GM13976 (cell line): ENCODE results near the gene PAGE2.
"Not testable (repeated sequence)": the region's sequence is repeated elsewhere in the genome, so short reads cannot be mapped to it uniquely, and the experiment has no call there.

ENCODE experiments used
- DNase-seq: peaks from one replicate; pipeline ENCODE4 v3.0.0; 2012; ENCODE audit warnings: low spot score
- in situ Hi-C: fragments of 300-500 bp; cut with MboI; formaldehyde crosslinking; loops from one replicate; pipeline ENCODE4 v1.12.0; 2022; ENCODE audit warnings: low sequenced_read_pairs, mixed read lengths, inconsistent platforms; ENCODE audit not compliant: unreplicated experiment
- TF ChIP-seq, protein P1 (sequence below): IDR thresholded peaks from 2 replicates; pipeline ENCODE4 v1.5.1; 2012; ENCODE audit warnings: borderline replicate concordance, mild to moderate bottlenecking; ENCODE audit not compliant: insufficient read depth; ENCODE audit errors: extremely low read depth, missing control alignments, control extremely low read depth

Gene PAGE2, protein sequence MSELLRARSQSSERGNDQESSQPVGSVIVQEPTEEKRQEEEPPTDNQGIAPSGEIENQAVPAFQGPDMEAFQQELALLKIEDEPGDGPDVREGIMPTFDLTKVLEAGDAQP

DNA sequence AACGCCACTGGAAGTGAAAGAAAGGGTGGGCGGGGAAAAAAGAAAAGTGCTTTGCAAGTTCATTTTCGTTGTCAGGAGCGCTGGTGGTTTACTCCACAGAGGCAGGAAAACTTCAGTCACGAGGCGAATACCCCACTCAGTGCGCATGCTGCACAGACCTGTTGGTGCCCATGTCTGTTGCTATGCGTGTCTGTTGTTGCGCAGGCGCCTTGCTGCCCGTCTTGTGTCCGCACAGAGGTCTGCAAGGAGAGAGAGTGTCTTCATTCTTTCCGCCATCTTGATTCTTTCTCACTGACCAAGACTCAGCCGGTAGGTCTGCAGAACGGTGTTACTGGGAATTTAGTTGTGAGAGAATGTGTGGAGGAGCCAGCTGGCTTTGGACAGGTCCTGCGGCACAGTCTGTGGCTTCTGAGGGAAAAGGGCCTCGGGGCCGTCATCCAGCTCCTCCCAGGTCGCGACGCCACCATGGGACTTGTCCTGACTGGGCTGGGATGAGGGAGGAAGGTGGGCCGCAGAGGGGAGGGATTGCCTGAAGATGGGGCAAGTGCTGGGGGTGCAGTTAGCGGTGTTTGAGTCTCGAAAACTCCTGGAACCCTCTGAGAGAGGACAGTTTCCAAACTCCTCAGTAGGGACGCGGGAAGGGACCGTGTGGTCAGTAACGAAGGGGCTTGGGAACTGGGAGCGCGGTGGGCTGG is at the start of gene PAGE2:
Gene PAGE2 (plus strand): TSS at position 224 of the 695 bp plus-strand sequence. CDS start 1,003 bp downstream, outside the sequence.
- no peak for DNase-seq
- in situ Hi-C loops, result no loop called here
- TF ChIP-seq, protein P1, sequence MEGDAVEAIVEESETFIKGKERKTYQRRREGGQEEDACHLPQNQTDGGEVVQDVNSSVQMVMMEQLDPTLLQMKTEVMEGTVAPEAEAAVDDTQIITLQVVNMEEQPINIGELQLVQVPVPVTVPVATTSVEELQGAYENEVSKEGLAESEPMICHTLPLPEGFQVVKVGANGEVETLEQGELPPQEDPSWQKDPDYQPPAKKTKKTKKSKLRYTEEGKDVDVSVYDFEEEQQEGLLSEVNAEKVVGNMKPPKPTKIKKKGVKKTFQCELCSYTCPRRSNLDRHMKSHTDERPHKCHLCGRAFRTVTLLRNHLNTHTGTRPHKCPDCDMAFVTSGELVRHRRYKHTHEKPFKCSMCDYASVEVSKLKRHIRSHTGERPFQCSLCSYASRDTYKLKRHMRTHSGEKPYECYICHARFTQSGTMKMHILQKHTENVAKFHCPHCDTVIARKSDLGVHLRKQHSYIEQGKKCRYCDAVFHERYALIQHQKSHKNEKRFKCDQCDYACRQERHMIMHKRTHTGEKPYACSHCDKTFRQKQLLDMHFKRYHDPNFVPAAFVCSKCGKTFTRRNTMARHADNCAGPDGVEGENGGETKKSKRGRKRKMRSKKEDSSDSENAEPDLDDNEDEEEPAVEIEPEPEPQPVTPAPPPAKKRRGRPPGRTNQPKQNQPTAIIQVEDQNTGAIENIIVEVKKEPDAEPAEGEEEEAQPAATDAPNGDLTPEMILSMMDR, result no peak

DNA sequence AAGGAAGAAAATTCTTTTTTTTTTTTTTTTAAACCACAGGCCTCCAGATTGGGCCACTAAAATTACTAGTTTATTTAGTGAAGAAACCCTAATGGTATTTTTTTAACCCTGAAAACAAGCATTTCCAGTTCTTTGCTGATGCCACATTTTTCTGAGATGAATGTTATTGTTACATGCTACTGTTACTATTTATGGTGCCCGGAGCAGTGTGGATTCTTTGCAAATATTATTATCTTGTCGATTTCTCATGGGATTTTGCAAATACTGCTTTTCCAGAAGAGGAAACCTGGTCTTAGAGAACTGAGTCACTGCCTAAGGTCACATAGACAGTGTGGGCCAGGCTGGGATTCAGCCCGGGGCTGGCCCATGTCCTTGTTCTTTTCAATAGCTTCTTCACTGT is 49.3 kb upstream of the PAGE2 start:
- in situ Hi-C loops, result loop anchor here (25.0 kb wide), 1 partner anchor 102 kb away; no protein-coding TSS in a partner anchor
- DNase-seq, result no peak
- TF ChIP-seq, protein P1, result no peak

DNA sequence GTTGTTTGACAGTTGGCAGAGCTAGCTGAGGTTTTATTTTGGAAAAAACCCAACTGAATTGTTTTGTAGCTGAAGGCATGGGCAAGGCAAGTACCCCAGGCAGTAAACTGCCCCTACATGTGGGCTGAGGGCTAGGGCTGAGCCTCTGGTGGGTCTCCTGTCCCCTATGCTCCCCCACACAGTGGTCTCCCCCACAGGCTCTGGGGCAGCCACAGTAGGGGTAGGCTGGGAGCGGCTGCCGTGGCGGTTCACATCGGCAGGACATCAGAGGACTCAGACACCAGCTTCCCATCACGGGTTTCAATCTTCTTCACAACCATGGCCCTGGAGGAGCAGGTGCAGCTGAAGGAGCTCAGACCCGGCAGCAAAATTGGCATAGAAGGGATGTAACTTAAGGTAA is 47.3 kb upstream of the PAGE2 start:
- DNase-seq, result no peak
- TF ChIP-seq, protein P1, result no peak
- in situ Hi-C loops, result loop anchor here (25.0 kb wide), 1 partner anchor 104 kb away; no protein-coding TSS in a partner anchor

DNA sequence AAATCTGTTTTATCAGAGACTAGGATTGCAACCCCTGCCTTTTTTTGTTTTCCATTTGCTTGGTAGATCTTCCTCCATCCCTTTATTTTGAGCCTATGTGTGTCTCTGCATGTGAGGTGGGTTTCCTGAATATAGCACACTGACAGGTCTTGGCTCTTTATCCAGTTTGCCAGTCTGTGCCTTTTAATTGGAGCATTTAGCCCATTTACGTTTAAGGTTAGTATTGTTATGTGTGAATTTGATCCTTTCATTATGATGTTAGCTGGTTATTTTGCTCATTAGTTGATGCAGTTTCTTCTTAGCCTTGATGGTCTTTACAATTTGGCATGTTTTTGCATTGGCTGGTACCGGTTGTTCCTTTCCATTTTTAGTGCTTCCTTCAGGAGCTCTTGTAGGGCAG is 38.2 kb upstream of the PAGE2 start:
- in situ Hi-C loops, DNase-seq: not testable (repeated sequence)

DNA sequence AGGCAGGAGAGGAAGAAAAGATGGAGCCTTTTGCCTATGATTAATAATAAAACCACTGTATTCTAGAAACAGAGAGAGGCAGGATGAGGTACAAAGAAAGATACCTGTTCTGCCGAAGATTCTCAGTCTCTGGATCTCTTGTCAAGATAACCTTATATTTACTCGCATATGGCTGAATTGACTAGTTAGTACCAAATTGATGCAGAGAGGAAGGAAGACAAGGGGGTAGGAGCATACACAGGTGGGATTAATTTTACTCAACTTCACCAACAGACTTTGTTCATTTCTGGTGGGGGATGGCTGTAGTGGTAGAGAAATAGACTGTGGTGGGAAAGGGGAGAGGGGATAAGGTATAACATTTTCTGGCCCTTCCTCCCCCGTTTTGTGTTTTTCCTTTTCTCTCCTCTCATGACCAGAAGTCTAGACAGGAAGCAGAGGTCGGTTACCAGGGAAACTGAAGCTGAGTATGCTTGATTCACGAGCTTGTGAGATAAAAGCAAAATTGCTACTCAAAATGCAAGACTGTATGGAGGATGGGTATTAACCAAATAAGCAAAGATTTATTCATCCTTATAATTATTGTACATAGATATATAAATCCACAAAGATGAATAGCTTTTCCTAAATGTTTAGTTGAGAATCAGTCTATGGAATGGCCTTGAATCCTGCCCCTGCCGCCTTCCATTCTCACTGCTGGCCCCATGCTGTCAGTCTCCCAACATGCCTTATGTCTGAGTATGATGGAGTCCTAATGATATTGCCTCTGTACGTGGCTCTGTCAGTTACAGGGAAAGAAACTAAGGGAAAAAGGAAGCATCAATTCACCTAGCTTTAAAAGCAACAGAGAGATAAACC is 31.8 kb upstream of the PAGE2 start:
- no peak for DNase-seq
- in situ Hi-C loops, result no loop called here
- TF ChIP-seq, protein P1, result no peak

DNA sequence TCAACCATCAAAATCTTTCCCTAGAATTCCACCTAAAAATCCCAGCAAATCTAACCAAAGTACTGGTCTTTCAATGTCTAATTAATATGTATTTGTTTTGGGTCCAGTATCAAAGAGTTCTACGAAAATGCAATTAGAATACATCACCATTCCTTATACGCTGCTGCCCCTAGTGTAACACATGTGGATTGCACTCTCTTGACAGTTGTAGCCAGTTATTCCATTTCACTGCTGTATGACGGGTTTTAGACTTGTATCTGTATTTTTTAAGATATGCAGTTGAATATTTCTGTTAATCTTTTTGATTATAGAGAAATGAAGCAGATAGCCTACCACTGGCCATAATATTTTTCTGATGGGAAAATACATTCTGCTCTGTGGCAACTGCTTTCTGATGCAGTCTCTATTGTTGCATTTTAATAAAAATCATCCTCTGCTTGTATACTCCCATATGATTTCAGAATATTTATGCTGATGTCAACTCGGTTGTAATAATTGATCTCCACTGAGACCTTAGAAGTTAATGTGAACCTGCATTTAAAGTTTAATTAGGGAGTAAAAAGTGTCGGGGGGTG is 31.1 kb upstream of the PAGE2 start:
- in situ Hi-C loops, result no loop called here
- TF ChIP-seq, protein P1, result peak; percentile 55
- DNase-seq, result peak; percentile 30

DNA sequence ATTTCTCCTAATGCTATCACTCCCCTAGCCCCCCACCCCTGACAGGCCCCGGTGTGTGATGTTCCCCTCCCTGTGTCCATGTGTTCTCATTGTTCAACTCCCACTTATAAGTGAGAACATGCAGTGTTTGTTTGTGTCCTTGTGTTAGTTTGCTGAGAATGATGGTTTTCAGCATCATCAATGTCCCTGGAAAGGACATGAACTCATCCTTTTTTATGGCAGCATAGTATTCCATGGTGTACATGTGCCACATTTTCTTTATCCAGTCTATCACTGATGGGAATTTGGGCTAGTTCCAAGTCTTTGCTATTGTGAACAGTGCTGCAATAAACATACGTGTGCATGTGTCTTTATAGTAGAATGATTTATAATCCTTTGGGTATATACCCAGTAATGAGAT is 21.6 kb upstream of the PAGE2 start:
- in situ Hi-C loops, DNase-seq: not testable (repeated sequence)
